Suprapubic skin (tissue), 3 donors: Measurements from ENCODE around the gene RNF133.

Source experiments
- CTCF ChIP-seq, 2 donors: fragments of 200-600 bp in 1 of 2; fragments of 450-650 bp in 1 of 2; sonication (generic) in 1 of 2; IDR thresholded peaks; one replicate each; pipeline ENCODE4 v1.5.1; 2016 to 2019; ENCODE audit warnings: antibody characterized with exemption in 2 of 2, mild to moderate bottlenecking in 1 of 2, moderate library complexity in 1 of 2
- EP300 ChIP-seq: sonication (generic); formaldehyde crosslinking; IDR thresholded peaks from one replicate; pipeline ENCODE4 v1.6.1; 2017; ENCODE audit warnings: antibody characterized with exemption

GRCh38 chr7:122706836-122707235, 7.9 kb upstream of the RNF133 start:
- TF ChIP-seq CTCF (IDR thresholded peaks at IDR 0.05), result no peak
- TF ChIP-seq EP300, result no peak
